ENCODE results near the gene PTMS. TPM values are rescaled to one million over a fixed set of nuclear protein-coding genes. Genes with fewer than 3 reads are reported as not detected.

Gene PTMS
- 126 and 169 TPM in 2 replicates for total RNA-seq

GRCh38 chr12:6765634-6766581 lies at the start of gene PTMS:
Gene PTMS, plus strand, starts transcription at chr12:6766363. Its CDS starts 343 bp downstream, at chr12:6766706.

GRCh38 chr12:6723607-6724408 lies 42.4 kb upstream of the PTMS start, which contains the start of gene COPS7A:
Gene COPS7A, plus strand, starts transcription at chr12:6724046. Its CDS starts 611 bp downstream, at chr12:6724657.

GRCh38 chr12:6752921-6753771 lies 13.0 kb upstream of the PTMS start, which contains the start of gene MLF2:
Gene MLF2, minus strand, starts transcription at chr12:6753141. Its CDS starts 807 bp downstream, at chr12:6752334.

GRCh38 chr12:6772331-6772695 lies 6.2 kb downstream of the PTMS start, which contains the start of gene LAG3:
Gene LAG3, plus strand, starts transcription at chr12:6772520. Its CDS starts 333 bp downstream, at chr12:6772853.

GRCh38 chr12:6788972-6789924 lies 23.1 kb downstream of the PTMS start, which contains the start of gene CD4:
Gene CD4, plus strand, starts transcription at chr12:6789528. Its CDS starts 10,611 bp downstream, at chr12:6800139.

Other genes with a start within 250 kb of the PTMS start
- 6,940 and 9,259 TPM in 2 replicates for gene GAPDH, start 231.8 kb upstream of the PTMS start, total RNA-seq
- 9.7 and 12.7 TPM in 2 replicates for gene IFFO1, start 210.3 kb upstream of the PTMS start, total RNA-seq
- 35.3 and 40.0 TPM in 2 replicates for gene NOP2, start 198.1 kb upstream of the PTMS start, total RNA-seq
- gene CHD4, start 159.0 kb upstream of the PTMS start, total RNA-seq: 225 and 228 TPM in 2 replicates
- 0.10 TPM in 1 of 2 replicates, not detected in the other for gene LPAR5, start 130.4 kb upstream of the PTMS start, total RNA-seq
- 0.57 and 1.6 TPM in 2 replicates for gene ACRBP, start 118.9 kb upstream of the PTMS start, total RNA-seq
- gene ING4, start 103.2 kb upstream of the PTMS start, total RNA-seq: 37.7 and 40.8 TPM in 2 replicates
- gene ZNF384, start 77.0 kb upstream of the PTMS start, total RNA-seq: 30.2 and 31.4 TPM in 2 replicates
- gene PIANP, start 65.5 kb upstream of the PTMS start, total RNA-seq: not detected in 2 replicates
- 42.5 and 45.7 TPM in 2 replicates for gene COPS7A, start 42.3 kb upstream of the PTMS start, total RNA-seq
- 141 and 153 TPM in 2 replicates for gene MLF2, start 13.2 kb upstream of the PTMS start, total RNA-seq
- 0.10 and 0.33 TPM in 2 replicates for gene LAG3, start 6.2 kb downstream of the PTMS start, total RNA-seq
- not detected in 2 replicates for gene CD4, start 23.2 kb downstream of the PTMS start, total RNA-seq
- 3.4 and 6.5 TPM in 2 replicates for gene GPR162, start 55.5 kb downstream of the PTMS start, total RNA-seq
- 43.7 and 58.1 TPM in 2 replicates for gene P3H3, start 62.0 kb downstream of the PTMS start, total RNA-seq
- gene GNB3, start 74.6 kb downstream of the PTMS start, total RNA-seq: 2.6 and 2.9 TPM in 2 replicates
- gene CDCA3, start 84.9 kb downstream of the PTMS start, total RNA-seq: 8.2 and 21.6 TPM in 2 replicates
- gene USP5, start 85.8 kb downstream of the PTMS start, total RNA-seq: 93.1 and 105 TPM in 2 replicates
- gene TPI1, start 101.2 kb downstream of the PTMS start, total RNA-seq: 757 and 836 TPM in 2 replicates
- 3.3 and 4.3 TPM in 2 replicates for gene SPSB2, start 106.9 kb downstream of the PTMS start, total RNA-seq
- 2.5 and 2.9 TPM in 2 replicates for gene LRRC23, start 138.5 kb downstream of the PTMS start, total RNA-seq
- gene ENO2, start 148.2 kb downstream of the PTMS start, total RNA-seq: 3.1 and 5.6 TPM in 2 replicates
- gene ATN1, start 161.6 kb downstream of the PTMS start, total RNA-seq: 14.9 and 17.3 TPM in 2 replicates
- gene RNU7-1, start 177.5 kb downstream of the PTMS start, total RNA-seq: not detected in 2 replicates
- gene C12orf57, start 177.7 kb downstream of the PTMS start, total RNA-seq: 62.0 and 91.1 TPM in 2 replicates
- 1.2 and 2.0 TPM in 2 replicates for gene PTPN6, start 185.0 kb downstream of the PTMS start, total RNA-seq
- gene PHB2, start 204.3 kb downstream of the PTMS start, total RNA-seq: 257 and 283 TPM in 2 replicates
- gene EMG1, start 204.6 kb downstream of the PTMS start, total RNA-seq: 31.0 and 36.5 TPM in 2 replicates

Data from vein endothelial cell (primary cell).